Motor neuron (in vitro differentiated cells): ENCODE measurements around the gene FRMD1. TPM values are rescaled to one million over a fixed set of nuclear protein-coding genes. Genes with fewer than 3 reads are reported as not detected.

Source experiments
- ATAC-seq, 8 experiments: fragments of 200-7000 bp; cut with Tn5 transposase; replicated peaks in 6 of 8; 2 replicates each; pipeline ENCODE4 v1.8.0; 2021; ENCODE audit warnings: mild to moderate bottlenecking in 8 of 8, moderate library complexity in 8 of 8
- H3K27ac ChIP-seq, 2 donors: fragments of 250-450 bp; sonication (Bioruptor Pico); 2 replicates each; pipeline ENCODE4 v1.9.0; 2021; ENCODE audit warnings: antibody characterized with exemption in 2 of 2, mild to moderate bottlenecking in 2 of 2, moderate library complexity in 1 of 2
- H3K4me1 ChIP-seq, 2 donors: fragments of 250-450 bp; sonication (Bioruptor Pico); replicated peaks in 1 of 2; 2 replicates each; pipeline ENCODE4 v1.6.1; 2021; ENCODE audit warnings: antibody characterized with exemption in 2 of 2, mild to moderate bottlenecking in 2 of 2, moderate library complexity in 1 of 2
- H3K4me3 ChIP-seq, 5 donors: fragments of 250-450 bp; sonication (Bioruptor Pico); 2 replicates each; pipeline ENCODE4 v1.9.0; 2021; ENCODE audit warnings: antibody characterized with exemption in 5 of 5, mild to moderate bottlenecking in 5 of 5, moderate library complexity in 4 of 5
- WGBS, 10 experiments: fragments of 450-650 bp; shearing (Covaris generic); methylation state at CpG; one replicate each; pipeline ENCODE4 v1.0.0; 2022; 5-methylcytosine and 5-hydroxymethylcytosine counted together
- in situ Hi-C, 9 experiments: fragments of 400-800 bp; cut with MboI; loops; one replicate each; pipeline ENCODE4 v1.15.0; 2021; ENCODE audit warnings: low sequenced_read_pairs in 9 of 9, low pct_unique_long_range_greater_than_20kb in 2 of 9; ENCODE audit not compliant: unreplicated experiment in 9 of 9
- total RNA-seq, 8 experiments: library from RNA; unstranded; fragments of 300-600 nt; gene quantifications; 2 replicates each; pipeline versions ENCODE4 v1.2.3 to v1.2.4, GENCODE V29; 2022

FRMD1 gene
- total RNA-seq, 8 experiments from 2014 or later: 0.11 to 1.0 (median 0.18) TPM; not detected in 1

DNA sequence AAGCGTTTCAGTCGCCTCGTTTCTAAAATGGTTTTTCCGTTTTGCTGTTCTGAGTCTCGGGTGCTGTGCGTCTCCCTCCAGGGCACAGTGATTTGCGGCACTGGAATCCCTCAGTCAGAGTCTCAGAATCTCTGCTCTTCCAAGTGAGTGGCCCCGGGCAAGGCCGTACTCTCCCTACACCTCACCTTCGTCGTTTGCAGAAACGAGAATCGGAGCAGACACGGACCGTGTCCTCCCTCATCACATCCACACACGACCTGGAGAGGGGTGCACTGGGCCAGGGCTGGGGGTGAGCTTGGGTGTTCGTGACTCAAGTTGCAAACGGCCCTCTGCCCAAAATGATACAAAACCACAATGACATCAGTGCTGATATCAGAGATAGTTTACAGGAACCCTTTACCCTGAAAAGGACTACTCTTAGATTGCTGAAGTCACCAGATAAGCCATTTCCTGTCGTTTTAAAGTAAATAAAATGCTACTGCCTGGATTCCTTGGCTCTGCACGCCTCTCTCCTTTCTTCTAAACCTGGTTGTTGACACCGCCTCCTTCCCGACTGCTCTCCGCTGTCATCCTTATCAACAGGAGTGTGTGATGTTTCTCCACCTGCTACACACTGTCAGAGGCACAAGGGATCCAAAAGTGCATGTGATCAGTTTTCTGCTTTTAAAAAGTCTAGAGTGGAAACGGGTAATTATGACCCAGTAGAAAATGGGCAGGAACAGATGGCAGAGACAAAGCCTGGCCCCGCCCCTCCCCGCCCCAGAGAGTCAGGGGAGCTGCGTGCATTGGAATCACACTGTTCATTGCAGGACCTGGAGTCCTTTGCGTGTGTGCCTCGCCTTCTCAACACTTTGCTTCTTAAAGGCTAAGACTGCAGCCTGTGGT is 43.1 kb downstream of the FRMD1 start:
- peak in 5 of 8 experiments; percentile 33 to 72 (median 65) for ATAC-seq
- no peak overlapping the region for H3K27ac ChIP-seq
- H3K4me3 ChIP-seq: peak overlapping the region; percentile 11 to 37 (median 24)
- in situ Hi-C loops: no loop called here
- WGBS, 10 experiments: 0 to 71% (median 20%) methylated on average over 1 to 17 of the region's 29 CpGs; no CpG with 5 or more reads in 4 of the 10 experiments
- H3K4me1 ChIP-seq: peaks cover 3 to 8% of the 10 kb centered on the region in 2 donors

- peak overlapping the region; percentile 11 to 37 (median 24) for H3K4me3 ChIP-seq
- 30 to 77% (median 47%) methylated on average over 2 to 6 of the region's 45 CpGs; no CpG with 5 or more reads in 5 of the 10 experiments for WGBS, 10 experiments
- peak overlapping the region; percentile 36 to 53 for H3K27ac ChIP-seq
- peak in 7 of 8 experiments; percentile 40 to 94 (median 69) for ATAC-seq
- in situ Hi-C loops: no loop called here
- H3K4me1 ChIP-seq: peaks cover 8 to 13% of the 10 kb centered on the region in 2 donors
Observed at GRCh38 chr6:168035098-168035660, 43.8 kb downstream of the FRMD1 start.

GRCh38 chr6:168034537-168034936 is 44.5 kb downstream of the FRMD1 start:
- WGBS, 10 experiments: 79 to 100% (median 93%) methylated on average over 1 to 17 of the region's 18 CpGs; no CpG with 5 or more reads in 3 of the 10 experiments
- no peak for ATAC-seq
- Histone ChIP-seq H3K4me1 (peaks cover 8 to 13% of the 10 kb centered on the region in 2 donors), H3K27ac (no peak overlapping the region), H3K4me3 (no peak overlapping the region)
- in situ Hi-C loops: no loop called here

GRCh38 chr6:168033791-168034190 is 45.2 kb downstream of the FRMD1 start:
- in situ Hi-C loops: no loop called here
- 69 to 95% (median 84%) methylated on average over 2 to 12 of the region's 12 CpGs; no CpG with 5 or more reads in 3 of the 10 experiments for WGBS, 10 experiments
- Histone ChIP-seq H3K4me1 (peaks cover 8 to 13% of the 10 kb centered on the region in 2 donors), H3K4me3 (no peak overlapping the region), H3K27ac (no peak overlapping the region)
- ATAC-seq: no peak

DNA sequence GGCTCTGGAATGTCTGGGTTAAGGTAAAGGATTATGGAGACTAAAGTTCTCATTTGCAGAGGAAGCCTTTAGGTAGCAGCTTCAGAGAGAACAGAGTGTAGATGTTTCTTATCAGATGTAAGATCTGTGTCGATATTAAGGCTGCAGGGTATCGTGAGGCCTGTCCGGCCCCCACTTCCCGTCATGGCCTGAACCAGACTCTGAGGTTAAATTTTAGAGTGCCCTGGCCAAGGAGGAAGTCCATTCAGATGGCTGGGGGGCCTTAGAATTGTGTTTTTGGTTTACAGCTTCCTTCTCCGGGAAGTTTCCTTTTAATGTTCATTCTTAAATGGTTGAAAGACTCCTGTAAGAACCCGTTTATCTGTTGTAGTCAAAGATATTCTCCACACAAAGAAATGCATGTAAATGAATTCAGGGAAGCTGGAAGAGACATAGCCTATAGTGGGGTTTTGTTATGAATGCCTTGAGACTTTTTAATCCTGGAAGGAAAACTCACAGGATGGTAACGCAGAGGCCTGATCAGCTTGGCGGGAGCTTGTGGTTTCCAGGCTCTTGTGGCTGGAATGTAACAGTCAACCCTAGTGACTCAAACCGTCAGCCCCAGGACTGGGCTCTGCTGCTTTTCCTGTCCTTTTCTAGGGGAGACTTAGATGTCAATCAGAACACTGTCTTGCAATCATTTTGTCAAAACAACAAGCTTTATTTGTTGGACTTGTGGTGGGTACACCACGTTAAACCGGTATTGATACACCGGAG is 46.8 kb downstream of the FRMD1 start:
- in situ Hi-C loops: no loop called here
- Histone ChIP-seq H3K27ac (no peak overlapping the region), H3K4me3 (no peak overlapping the region), H3K4me1 (peaks cover 8 to 13% of the 10 kb centered on the region in 2 donors)
- ATAC-seq: peak in 3 of 8 experiments; percentile 26 to 90 (median 57)
- WGBS, 10 experiments: 0 to 100% (median 49%) methylated on average over 2 to 10 of the region's 12 CpGs

- Histone ChIP-seq H3K4me3 (no peak overlapping the region), H3K4me1 (peaks cover 6 to 10% of the 10 kb centered on the region in 2 donors), H3K27ac (no peak overlapping the region)
- no peak for ATAC-seq
- in situ Hi-C loops: no loop called here
- WGBS, 10 experiments: 0 to 100% (median 76%) methylated on average over 2 to 13 of the region's 14 CpGs; no CpG with 5 or more reads in 1 of the 10 experiments
Observed at GRCh38 chr6:168031411-168031971, 47.5 kb downstream of the FRMD1 start.

DNA sequence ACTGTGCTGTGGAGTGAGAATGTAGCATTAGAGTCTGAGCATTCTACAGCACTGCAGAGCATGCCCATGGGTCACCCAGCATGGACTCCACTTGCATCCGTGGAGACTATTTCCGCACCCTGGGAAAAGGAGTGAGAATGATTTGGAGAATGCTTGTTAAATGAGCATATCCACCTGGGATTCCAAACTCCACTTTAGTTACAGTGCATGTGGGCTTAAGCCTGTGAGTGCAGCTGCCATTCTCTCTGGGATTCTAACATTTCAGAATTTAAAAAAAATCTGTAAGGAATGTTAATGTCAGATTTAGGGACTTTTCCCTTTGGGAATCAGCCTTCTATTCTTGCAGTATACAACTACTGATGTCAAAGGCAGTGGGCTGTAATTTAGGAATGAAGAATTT is 48.1 kb downstream of the FRMD1 start:
- Histone ChIP-seq H3K4me3 (no peak overlapping the region), H3K4me1 (peaks cover 4% of the 10 kb centered on the region in 2 donors), H3K27ac (no peak overlapping the region)
- WGBS, 10 experiments: 57 to 100% (median 80%) methylated on average over 1 to 2 of the region's 2 CpGs; no CpG with 5 or more reads in 5 of the 10 experiments
- no peak for ATAC-seq
- in situ Hi-C loops: no loop called here

DNA sequence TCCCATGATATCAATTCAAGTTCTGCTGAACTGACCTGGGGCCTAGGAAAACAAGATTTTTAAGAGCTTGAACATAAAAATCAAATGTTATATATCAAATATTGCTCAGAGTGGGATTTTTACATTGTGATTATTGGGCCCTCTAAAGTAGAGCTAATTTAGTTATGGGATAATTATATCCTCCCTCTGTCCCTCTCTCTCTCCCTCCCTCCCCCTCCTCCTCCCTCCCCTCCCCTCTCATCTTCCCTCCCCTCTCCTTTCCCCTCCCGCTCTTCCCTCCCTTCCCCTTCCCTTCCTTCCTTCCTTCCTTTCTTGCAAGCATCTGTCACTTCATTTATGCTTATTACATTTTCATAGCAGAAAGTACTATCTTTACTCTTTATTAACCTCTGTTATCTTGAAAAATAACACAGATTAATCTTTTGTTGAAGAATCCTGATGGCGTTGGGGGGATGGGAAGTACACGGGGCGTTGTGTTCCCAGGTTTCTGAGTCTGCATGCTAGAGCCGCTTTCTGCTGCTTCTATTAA is 48.7 kb downstream of the FRMD1 start:
- Histone ChIP-seq H3K4me3 (no peak overlapping the region), H3K4me1 (peaks cover 4% of the 10 kb centered on the region in 2 donors), H3K27ac (no peak overlapping the region)
- in situ Hi-C loops: no loop called here
- ATAC-seq: peak in 2 of 8 experiments; percentile 22 to 28
- 40 to 87% (median 60%) methylated on average over 1 to 4 of the region's 5 CpGs; no CpG with 5 or more reads in 3 of the 10 experiments for WGBS, 10 experiments

DNA sequence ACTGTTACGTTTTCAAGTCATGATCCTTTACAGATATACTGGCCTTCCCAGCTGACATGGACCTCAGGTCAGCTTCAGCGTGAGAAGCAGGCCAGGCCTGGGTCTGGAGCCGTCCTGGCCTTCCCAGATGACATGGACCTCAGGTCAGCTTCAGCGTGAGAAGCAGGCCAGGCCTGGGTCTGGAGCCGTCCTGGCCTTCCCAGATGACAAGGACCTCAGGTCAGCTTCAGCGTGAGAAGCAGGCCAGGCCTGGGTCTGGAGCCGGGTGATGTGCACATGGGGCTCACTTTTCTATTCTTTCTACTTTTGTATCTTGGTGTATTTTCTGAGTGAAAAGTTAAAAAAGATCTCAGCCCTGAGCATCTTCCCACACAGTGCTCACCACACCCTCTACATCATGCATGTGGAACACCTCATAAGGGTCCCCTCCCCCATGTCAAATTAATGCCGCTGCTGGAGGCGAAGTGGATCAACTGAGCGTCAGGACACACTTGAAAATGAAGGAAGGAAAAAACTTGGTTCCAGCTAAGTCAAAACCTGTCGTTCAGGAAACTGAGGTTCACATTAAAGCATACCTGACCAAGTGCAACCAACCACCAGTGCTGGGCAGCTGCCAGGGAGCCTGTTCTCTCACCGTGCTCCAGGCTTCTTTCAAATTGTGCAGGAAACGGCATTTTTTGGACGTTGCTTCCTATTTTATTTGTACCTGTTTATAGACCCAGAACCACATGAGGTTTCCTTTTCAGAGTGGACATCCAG is 49.4 kb downstream of the FRMD1 start:
- Histone ChIP-seq H3K27ac (no peak overlapping the region), H3K4me3 (no peak overlapping the region), H3K4me1 (peaks cover 4% of the 10 kb centered on the region in 2 donors)
- WGBS, 10 experiments: 68 to 95% (median 83%) methylated on average over 2 to 11 of the region's 14 CpGs; no CpG with 5 or more reads in 1 of the 10 experiments
- ATAC-seq: no peak
- in situ Hi-C loops: no loop called here

- Histone ChIP-seq H3K27ac (no peak overlapping the region), H3K4me1 (peaks cover 4 to 8% of the 10 kb centered on the region in 2 donors), H3K4me3 (no peak overlapping the region)
- ATAC-seq: no peak
- in situ Hi-C loops: no loop called here
- 51 to 91% (median 83%) methylated on average over 2 to 8 of the region's 9 CpGs; no CpG with 5 or more reads in 2 of the 10 experiments for WGBS, 10 experiments
Observed at GRCh38 chr6:168028181-168028580, 50.8 kb downstream of the FRMD1 start.

GRCh38 chr6:168027521-168027920 is 51.5 kb downstream of the FRMD1 start:
- H3K27ac ChIP-seq: no peak overlapping the region
- ATAC-seq: no peak
- H3K4me1 ChIP-seq: peaks cover 4 to 8% of the 10 kb centered on the region in 2 donors
- 80 to 95% (median 95%) methylated on average over 1 to 10 of the region's 16 CpGs; no CpG with 5 or more reads in 3 of the 10 experiments for WGBS, 10 experiments
- no peak overlapping the region for H3K4me3 ChIP-seq
- in situ Hi-C loops: no loop called here

- WGBS, 10 experiments: 78 to 96% (median 87%) methylated on average over 2 to 7 of the region's 9 CpGs; no CpG with 5 or more reads in 3 of the 10 experiments
- no peak overlapping the region for H3K27ac ChIP-seq
- no peak for ATAC-seq
- in situ Hi-C loops: no loop called here
- H3K4me1 ChIP-seq: peaks cover 4 to 8% of the 10 kb centered on the region in 2 donors
- H3K4me3 ChIP-seq: no peak overlapping the region
Observed at GRCh38 chr6:168026925-168027324, 52.1 kb downstream of the FRMD1 start.
